T-helper 22 cell (primary cell): ENCODE results near the gene BRDT.
"Not testable (repeated sequence)": the region's sequence is repeated elsewhere in the genome, so short reads cannot be mapped to it uniquely, and the experiment has no call there.

ENCODE experiments used
- DNase-seq: peaks from one replicate; pipeline ENCODE4 v3.0.0-alpha.2; 2020; ENCODE audit warnings: low read depth

BRDT gene

GRCh38 chr1:91993256-91993655 lies 44.1 kb downstream of the BRDT start:
- DNase-seq: no peak

- DNase-seq: no peak
Observed at GRCh38 chr1:91997607-91998195, 48.5 kb downstream of the BRDT start.

GRCh38 chr1:92004129-92004528 lies 54.9 kb downstream of the BRDT start:
- DNase-seq: no peak

GRCh38 chr1:92013923-92014322 lies 64.7 kb downstream of the BRDT start:
- no peak for DNase-seq

- no peak for DNase-seq
Observed at GRCh38 chr1:92016720-92017316, 67.6 kb downstream of the BRDT start.

- DNase-seq: no peak
Observed at GRCh38 chr1:92017656-92018055, 68.5 kb downstream of the BRDT start.

- not testable (repeated sequence) for DNase-seq
Observed at GRCh38 chr1:92026042-92026441, 76.8 kb downstream of the BRDT start.

GRCh38 chr1:92026806-92027205 lies 77.6 kb downstream of the BRDT start:
- DNase-seq: no peak

- no peak for DNase-seq
Observed at GRCh38 chr1:92029241-92029922, 80.2 kb downstream of the BRDT start.

GRCh38 chr1:92030656-92031107 lies 81.5 kb downstream of the BRDT start:
- DNase-seq: no peak

GRCh38 chr1:92031281-92032110 lies 82.3 kb downstream of the BRDT start:
- DNase-seq: no peak

GRCh38 chr1:92037400-92037799 lies 88.2 kb downstream of the BRDT start:
- DNase-seq: no peak

GRCh38 chr1:92038695-92039346 lies 89.6 kb downstream of the BRDT start:
- no peak for DNase-seq

GRCh38 chr1:92040971-92041370 lies 91.8 kb downstream of the BRDT start:
- DNase-seq: no peak

GRCh38 chr1:92043621-92044020 lies 94.4 kb downstream of the BRDT start:
- no peak for DNase-seq

- DNase-seq: no peak
Observed at GRCh38 chr1:92045766-92046495, 96.7 kb downstream of the BRDT start.

GRCh38 chr1:92051948-92052347 lies 102.7 kb downstream of the BRDT start:
- DNase-seq: no peak
